ENCODE data around the gene XPR1.

XPR1 gene

DNA sequence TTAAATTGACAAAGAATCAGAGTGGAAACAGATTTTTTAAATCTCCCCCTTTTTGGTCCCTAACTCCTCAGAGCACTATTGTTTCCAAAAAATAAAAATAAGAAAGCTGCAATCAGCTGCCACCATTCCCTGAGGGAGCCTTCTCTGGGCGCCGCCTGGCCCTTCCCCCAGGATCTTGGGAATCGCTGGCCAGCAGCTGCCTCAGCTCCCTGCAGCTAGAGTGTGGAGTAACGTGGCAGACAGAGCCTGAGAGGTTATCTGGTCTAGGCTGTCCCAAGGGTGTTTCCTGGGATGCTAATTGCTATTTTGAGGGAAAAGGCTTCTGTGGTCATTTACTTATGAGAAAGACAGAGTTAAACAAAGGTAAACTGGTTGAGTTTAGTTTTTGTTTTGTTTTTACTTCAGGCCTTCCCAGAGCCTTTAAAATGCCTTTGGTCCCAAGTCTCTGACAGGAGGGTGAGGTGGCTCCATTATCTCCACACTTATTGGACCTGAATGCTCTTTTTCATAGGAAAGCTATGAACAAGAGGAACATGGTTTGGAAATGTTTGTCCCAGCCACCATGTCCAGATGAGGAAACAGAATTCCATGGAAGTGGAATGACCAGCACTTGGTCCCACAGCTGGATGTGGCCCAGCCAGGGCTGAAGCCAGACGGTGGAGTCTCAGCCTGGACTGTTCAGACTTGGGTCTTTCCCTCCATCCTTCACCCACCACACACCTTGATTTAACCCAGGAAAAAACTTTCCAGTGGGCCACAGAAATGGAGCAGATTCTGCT, 266.8 kb downstream of the XPR1 start:
- TF ChIP-seq TCF12 (IDR thresholded peaks at IDR 0.05; ENCODE audit: low read depth) (no peak), ZBTB7A (IDR thresholded peaks at IDR 0.05; ENCODE audit: low read depth) (no peak), EP300 (IDR thresholded peaks at IDR 0.05; ENCODE audit: borderline replicate concordance) (no peak), FOXM1 (IDR thresholded peaks at IDR 0.05; ENCODE audit: borderline replicate concordance, low read depth) (no peak), CEBPB (IDR thresholded peaks at IDR 0.05) (no peak), EGR1 (IDR thresholded peaks at IDR 0.05) (no peak), TEAD4 (IDR thresholded peaks at IDR 0.05) (no peak)
- TF ChIP-seq, protein P1, sequence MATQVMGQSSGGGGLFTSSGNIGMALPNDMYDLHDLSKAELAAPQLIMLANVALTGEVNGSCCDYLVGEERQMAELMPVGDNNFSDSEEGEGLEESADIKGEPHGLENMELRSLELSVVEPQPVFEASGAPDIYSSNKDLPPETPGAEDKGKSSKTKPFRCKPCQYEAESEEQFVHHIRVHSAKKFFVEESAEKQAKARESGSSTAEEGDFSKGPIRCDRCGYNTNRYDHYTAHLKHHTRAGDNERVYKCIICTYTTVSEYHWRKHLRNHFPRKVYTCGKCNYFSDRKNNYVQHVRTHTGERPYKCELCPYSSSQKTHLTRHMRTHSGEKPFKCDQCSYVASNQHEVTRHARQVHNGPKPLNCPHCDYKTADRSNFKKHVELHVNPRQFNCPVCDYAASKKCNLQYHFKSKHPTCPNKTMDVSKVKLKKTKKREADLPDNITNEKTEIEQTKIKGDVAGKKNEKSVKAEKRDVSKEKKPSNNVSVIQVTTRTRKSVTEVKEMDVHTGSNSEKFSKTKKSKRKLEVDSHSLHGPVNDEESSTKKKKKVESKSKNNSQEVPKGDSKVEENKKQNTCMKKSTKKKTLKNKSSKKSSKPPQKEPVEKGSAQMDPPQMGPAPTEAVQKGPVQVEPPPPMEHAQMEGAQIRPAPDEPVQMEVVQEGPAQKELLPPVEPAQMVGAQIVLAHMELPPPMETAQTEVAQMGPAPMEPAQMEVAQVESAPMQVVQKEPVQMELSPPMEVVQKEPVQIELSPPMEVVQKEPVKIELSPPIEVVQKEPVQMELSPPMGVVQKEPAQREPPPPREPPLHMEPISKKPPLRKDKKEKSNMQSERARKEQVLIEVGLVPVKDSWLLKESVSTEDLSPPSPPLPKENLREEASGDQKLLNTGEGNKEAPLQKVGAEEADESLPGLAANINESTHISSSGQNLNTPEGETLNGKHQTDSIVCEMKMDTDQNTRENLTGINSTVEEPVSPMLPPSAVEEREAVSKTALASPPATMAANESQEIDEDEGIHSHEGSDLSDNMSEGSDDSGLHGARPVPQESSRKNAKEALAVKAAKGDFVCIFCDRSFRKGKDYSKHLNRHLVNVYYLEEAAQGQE (IDR thresholded peaks at IDR 0.05; ENCODE audit: low read depth): no peak

DNA sequence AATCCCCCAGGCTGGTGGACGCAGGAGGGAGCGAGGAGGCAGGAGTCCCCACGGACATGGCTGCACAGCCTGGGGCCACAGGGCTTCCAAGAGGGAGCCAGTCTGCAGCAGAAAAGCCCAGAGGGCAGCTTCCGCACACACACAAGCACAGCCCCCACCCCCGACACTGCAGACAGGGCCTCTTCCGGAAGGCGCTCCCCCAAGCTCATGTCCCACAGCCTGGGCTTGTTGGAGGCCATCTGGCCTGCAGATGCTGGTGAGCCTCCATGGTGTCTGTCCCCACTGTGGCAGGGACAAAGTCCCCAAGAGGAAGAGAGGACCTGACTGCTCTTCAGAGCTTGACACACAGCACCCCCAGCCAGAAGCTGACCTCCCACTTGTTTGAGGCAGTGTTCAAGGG, 267.4 kb downstream of the XPR1 start:
- TF ChIP-seq TCF12 (IDR thresholded peaks at IDR 0.05; ENCODE audit: low read depth): no peak
- no peak for TF ChIP-seq FOXM1 (IDR thresholded peaks at IDR 0.05; ENCODE audit: borderline replicate concordance, low read depth)
- no peak for TF ChIP-seq CEBPB (IDR thresholded peaks at IDR 0.05)
- TF ChIP-seq ZBTB7A (IDR thresholded peaks at IDR 0.05; ENCODE audit: low read depth): no peak
- TF ChIP-seq RAD21 (IDR thresholded peaks at IDR 0.05; ENCODE audit: low read depth): no peak
- TF ChIP-seq, protein P2, sequence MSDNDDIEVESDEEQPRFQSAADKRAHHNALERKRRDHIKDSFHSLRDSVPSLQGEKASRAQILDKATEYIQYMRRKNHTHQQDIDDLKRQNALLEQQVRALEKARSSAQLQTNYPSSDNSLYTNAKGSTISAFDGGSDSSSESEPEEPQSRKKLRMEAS (IDR thresholded peaks at IDR 0.05): no peak
- TF ChIP-seq EGR1 (IDR thresholded peaks at IDR 0.05): no peak

DNA sequence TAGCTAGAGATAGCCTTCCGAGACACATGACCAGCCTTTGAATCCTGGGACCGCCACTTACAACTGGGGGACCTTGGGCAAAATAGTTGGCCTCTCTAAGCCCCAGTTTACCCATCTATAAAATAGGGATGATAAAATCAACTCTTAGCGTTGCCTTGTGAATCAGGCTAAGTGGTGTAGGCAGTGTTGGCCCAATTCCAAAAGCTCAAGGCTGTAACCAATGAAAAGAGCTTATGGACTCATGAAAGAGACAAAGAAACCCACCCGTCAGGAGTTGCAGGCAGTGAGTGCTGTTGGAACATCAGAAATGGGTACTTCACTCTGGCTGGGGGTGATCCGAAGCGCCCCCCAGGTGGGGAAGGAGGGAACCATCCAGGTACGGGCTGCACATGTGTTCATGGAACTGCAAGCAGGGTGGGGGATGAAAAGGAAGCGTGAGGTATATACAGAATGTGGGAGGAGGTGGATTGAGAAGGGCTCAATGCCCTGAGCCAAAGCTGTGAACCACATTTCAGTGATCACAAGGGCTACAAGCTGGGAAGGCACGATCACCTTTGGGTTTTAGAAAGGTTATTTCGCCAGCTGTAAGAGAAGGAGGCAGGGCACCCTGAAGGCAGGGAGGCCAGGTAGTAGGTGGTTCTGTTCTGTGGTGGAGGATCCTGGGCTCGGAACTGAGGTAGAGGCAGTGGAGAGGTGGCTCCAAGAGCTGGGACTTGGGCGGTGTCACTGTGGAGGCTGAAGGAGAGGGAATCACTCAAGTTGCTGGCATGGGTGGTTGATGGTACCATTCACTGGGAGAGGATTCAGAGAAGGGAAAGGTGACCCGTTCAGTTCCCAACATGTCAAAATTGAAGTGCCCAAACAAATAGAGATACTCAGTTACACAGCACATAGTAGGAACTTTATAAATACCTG, 269.5 kb downstream of the XPR1 start:
- TF ChIP-seq, protein P2 (IDR thresholded peaks at IDR 0.05): no peak
- TF ChIP-seq YY1 (IDR thresholded peaks at IDR 0.05; ENCODE audit: low read depth) (no peak), EGR1 (IDR thresholded peaks at IDR 0.05) (no peak), EP300 (IDR thresholded peaks at IDR 0.05; ENCODE audit: borderline replicate concordance) (no peak), TEAD4 (IDR thresholded peaks at IDR 0.05) (no peak), FOXM1 (IDR thresholded peaks at IDR 0.05; ENCODE audit: borderline replicate concordance, low read depth) (no peak), ZBTB7A (IDR thresholded peaks at IDR 0.05; ENCODE audit: low read depth) (no peak), TAF1 (IDR thresholded peaks at IDR 0.05; ENCODE audit: low read depth) (no peak), NFIC (IDR thresholded peaks at IDR 0.05) (no peak), RAD21 (IDR thresholded peaks at IDR 0.05; ENCODE audit: low read depth) (no peak)
- TF ChIP-seq, protein P3, sequence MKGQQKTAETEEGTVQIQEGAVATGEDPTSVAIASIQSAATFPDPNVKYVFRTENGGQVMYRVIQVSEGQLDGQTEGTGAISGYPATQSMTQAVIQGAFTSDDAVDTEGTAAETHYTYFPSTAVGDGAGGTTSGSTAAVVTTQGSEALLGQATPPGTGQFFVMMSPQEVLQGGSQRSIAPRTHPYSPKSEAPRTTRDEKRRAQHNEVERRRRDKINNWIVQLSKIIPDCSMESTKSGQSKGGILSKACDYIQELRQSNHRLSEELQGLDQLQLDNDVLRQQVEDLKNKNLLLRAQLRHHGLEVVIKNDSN (IDR thresholded peaks at IDR 0.05): no peak

DNA sequence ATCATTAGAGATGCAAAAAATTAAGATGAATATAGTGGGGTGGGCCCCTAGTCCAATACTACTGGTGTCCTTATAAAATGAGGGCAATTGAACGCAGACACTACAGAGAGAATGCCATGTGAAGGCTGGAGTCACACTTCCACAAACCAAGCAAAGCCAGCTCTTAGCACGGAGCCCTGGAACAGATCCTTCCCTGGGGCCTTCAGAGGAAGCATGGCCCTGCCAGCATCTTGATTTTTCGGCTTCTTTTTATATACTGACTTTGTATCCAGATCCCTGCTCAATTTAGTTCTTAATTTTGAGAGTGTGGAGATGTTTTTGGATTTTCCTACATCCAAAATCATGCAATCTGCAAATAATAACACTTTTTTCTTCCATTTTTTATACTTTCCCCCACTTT, 270.7 kb downstream of the XPR1 start:
- no peak for TF ChIP-seq TCF12 (IDR thresholded peaks at IDR 0.05; ENCODE audit: low read depth)
- TF ChIP-seq ZBTB7A (IDR thresholded peaks at IDR 0.05; ENCODE audit: low read depth): no peak
- TF ChIP-seq FOXM1 (IDR thresholded peaks at IDR 0.05; ENCODE audit: borderline replicate concordance, low read depth): no peak
- TF ChIP-seq, protein P3 (IDR thresholded peaks at IDR 0.05): no peak
- no peak for TF ChIP-seq RAD21 (IDR thresholded peaks at IDR 0.05; ENCODE audit: low read depth)
- TF ChIP-seq EP300 (IDR thresholded peaks at IDR 0.05; ENCODE audit: borderline replicate concordance): no peak
- TF ChIP-seq CEBPB (IDR thresholded peaks at IDR 0.05): no peak
- TF ChIP-seq CREB1 (IDR thresholded peaks at IDR 0.05; ENCODE audit: low read depth): no peak
- no peak for TF ChIP-seq TAF1 (IDR thresholded peaks at IDR 0.05; ENCODE audit: low read depth)
- no peak for TF ChIP-seq TEAD4 (IDR thresholded peaks at IDR 0.05)
- TF ChIP-seq, protein P1 (IDR thresholded peaks at IDR 0.05; ENCODE audit: low read depth): no peak
- TF ChIP-seq NFIC (IDR thresholded peaks at IDR 0.05): no peak
- no peak for TF ChIP-seq EGR1 (IDR thresholded peaks at IDR 0.05)
- no peak for TF ChIP-seq YY1 (IDR thresholded peaks at IDR 0.05; ENCODE audit: low read depth)
- TF ChIP-seq, protein P2 (IDR thresholded peaks at IDR 0.05): no peak

DNA sequence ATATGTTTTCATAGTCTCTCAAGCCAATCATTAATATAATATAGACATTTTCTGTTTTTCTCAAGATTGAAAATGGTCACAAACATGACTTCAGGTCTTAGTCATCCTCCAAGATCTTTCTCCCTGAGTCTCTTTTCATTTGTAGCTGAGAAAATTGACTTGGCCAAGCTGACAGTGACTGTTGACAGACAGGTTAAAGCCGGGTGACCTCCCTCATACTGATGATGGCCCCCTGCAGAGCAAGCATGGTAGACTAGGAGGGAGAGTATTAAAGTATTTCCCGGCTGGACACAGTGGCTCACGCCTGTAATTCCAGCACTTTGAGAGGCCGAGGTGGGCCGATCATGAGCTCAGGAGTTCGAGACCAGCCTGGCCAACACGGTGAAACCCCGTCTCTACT, 274.1 kb downstream of the XPR1 start:
- no peak for TF ChIP-seq CEBPB (IDR thresholded peaks at IDR 0.05)
- no peak for TF ChIP-seq NFIC (IDR thresholded peaks at IDR 0.05)
- TF ChIP-seq, protein P3 (IDR thresholded peaks at IDR 0.05): no peak
- TF ChIP-seq TEAD4 (IDR thresholded peaks at IDR 0.05): no peak
- TF ChIP-seq TAF1 (IDR thresholded peaks at IDR 0.05; ENCODE audit: low read depth): no peak
- no peak for TF ChIP-seq ZBTB7A (IDR thresholded peaks at IDR 0.05; ENCODE audit: low read depth)
- no peak for TF ChIP-seq FOXM1 (IDR thresholded peaks at IDR 0.05; ENCODE audit: borderline replicate concordance, low read depth)
- TF ChIP-seq, protein P1 (IDR thresholded peaks at IDR 0.05; ENCODE audit: low read depth): no peak

Measured in Ishikawa (cell line).